Iris pigment epithelial cell (primary cell): ENCODE results near the gene NTRK3.

Source experiments
- DNase-seq: peaks from one replicate; pipeline ENCODE4 v3.0.0-alpha.2; 2011; ENCODE audit warnings: low read depth

NTRK3 gene

DNA sequence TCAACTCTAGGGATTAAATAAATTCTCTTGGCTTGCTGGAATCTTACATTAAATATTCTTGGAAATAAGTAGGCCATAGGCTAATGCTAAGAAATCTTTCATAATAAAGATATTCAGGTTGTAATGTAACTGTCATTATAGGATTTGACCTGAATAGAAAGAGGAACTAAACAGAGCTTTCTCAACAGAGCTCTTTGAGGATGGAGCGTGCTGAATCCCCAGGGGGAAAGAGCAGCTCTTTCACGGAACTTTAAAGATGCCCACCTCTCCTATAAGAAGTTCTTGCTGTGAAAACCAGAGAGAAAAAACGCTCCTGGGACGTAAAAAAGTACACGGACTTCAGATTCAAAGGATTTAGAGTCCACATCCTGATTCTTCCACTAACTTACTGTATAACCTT, 77.9 kb downstream of the NTRK3 start:
- no peak for DNase-seq

- no peak for DNase-seq
These were observed 79.1 kb downstream of the NTRK3 start for GRCh38 chr15:88177451-88177850.

DNA sequence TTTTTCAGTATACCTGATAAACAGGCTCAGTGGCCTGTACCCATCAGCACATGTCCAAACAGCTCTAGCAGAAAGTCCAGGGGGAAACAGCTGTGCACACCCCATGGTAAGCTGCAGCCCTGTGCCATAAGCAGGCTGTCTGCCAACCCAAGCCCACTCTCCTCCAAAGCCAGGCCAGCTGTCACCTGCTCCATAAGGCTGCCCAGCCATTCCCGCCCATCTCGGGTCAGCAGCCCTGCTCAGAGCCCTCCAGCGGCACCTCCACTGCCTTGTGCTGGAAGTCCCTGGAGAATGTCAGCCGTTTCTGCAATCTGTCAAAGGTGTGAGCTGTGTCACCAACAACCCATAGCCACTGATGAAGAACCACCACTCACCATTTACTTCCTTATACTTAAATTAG, 82.0 kb downstream of the NTRK3 start:
- DNase-seq: no peak

GRCh38 chr15:88166082-88166993, 90.2 kb downstream of the NTRK3 start:
- peak; percentile 1 for DNase-seq

DNA sequence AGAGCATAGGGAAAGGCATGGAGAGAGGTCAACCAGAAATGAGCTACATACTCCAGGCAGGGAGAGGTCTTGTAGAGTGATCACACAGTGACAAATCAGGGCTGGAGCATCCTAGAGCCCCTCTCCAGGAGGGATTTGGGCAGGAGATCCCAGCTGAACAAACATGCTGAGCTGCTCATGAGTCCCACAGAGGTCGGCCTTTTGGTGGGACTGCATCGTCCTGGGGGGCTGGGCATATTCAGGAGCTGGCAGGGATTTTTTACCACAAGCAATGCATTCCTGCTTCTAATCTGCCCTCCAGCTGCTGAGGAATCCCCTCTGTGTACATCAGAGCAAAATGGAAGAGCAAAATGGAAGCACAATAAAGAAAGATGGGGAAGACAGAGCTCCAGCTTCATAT, 94.9 kb downstream of the NTRK3 start:
- no peak for DNase-seq

DNA sequence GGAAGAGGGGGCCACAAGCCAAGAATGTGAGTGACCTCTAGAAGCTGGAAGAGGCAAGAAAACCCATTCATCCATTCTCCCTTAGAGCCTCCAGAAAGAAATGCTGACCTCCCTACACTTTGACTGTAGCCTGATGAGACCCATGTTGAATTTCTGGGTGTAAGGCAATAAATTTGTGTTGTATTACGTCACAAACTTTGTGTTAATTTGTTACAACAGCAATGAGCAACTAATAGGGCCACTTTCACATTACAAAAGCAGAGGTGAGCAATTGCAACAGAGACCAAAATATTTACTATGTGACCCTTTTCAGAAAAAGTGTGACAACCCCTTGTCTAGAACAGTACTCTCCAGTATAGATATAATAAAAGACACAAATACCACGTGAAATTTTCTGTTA, 101.2 kb downstream of the NTRK3 start:
- DNase-seq: no peak

GRCh38 chr15:88152672-88153071, 103.9 kb downstream of the NTRK3 start:
- no peak for DNase-seq

GRCh38 chr15:88147760-88148159, 108.8 kb downstream of the NTRK3 start:
- no peak for DNase-seq

DNA sequence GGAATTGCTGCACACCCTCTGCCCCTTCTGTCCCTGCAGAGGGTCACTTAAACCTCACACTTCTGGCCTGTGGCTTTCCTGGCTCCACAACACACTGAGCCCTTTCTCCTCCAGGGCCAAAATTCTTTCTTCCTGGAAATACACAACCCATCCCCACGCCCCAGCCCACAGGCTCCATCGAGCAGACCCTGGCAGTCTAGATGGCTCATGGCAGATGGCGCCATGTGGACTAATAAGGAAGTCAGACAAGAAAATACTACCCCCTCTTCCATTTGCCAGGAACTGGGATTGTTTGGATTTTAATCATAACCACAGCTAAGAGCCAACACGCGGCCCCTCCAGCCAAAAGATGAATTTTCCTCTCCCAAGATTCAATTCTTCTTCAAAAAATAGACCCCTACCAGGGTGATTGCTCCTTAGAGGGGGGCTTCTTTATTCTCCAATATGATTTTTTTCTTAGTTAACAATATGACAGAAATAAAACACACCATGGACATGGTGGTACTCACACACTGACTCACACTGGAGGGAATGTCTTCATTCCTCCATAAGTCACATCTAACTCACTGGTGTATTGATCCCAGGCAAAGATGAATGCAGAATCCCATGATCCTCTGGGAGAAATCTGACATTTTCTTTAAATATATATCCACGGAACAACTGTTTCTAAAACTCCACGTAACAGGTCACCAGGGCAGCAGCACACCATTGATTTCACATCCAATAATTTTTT, 111.5 kb downstream of the NTRK3 start:
- DNase-seq: no peak

GRCh38 chr15:88142121-88142520, 114.4 kb downstream of the NTRK3 start:
- DNase-seq: no peak

GRCh38 chr15:88141269-88141889, 115.2 kb downstream of the NTRK3 start:
- no peak for DNase-seq

DNA sequence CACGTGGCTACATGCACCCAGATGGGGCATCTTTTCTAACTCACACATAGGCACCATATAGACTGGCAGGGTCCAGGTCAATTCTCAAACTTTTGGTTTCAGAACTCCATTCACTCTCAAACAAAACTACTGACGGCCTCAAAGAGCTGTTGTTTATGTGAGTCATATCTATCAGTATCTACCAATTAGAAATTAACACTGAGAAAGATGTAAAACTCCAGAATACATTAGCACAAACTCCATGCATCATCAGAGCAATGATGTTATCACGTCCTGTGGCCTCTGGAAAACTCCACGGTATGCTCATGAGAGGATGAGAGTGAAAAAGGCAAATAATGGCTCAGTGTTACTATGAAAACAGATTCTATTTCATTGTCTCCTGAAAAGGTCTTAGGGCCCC, 116.1 kb downstream of the NTRK3 start:
- DNase-seq: no peak

DNA sequence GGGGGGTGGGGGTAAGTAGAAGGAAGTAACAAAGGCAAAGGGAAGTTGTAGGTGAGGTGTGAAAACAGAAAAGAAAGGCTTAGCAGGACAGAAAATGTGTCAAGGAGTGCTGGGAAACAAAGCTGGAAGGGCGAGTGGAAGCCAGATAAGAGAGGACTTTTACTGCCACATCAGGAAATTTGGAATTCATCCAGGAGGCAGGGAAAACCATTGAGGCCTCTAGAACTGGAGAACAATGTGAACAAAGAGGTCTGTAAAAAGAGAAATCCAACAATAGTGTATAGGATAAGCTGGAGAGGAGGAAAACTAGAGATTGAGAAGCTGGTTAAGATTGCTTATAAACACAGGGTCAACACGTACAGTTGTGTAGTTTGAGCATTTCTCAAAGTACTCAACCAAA, 116.6 kb downstream of the NTRK3 start:
- DNase-seq: no peak

DNA sequence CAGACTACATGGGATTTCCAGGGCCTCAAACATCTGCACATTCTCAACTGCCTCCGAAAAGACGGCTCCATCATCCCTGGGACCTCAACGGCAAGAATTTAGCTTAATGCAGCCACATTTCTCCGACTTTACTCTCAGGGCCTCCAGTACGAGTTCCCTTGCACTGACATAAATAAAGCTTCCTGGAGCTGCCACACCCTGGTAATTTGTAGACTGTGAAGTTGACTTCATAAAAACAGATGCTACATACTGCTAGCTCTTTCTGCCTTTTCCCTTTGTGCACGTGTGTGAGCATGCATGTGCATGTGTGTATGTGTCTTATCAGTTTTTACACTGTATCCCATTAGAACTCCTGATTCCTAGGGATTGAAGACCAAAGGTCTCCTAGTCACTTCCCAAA, 122.7 kb downstream of the NTRK3 start:
- no peak for DNase-seq

GRCh38 chr15:88132499-88132898, 124.0 kb downstream of the NTRK3 start:
- DNase-seq: no peak

- DNase-seq: no peak
These were observed 124.6 kb downstream of the NTRK3 start for GRCh38 chr15:88131937-88132336.

DNA sequence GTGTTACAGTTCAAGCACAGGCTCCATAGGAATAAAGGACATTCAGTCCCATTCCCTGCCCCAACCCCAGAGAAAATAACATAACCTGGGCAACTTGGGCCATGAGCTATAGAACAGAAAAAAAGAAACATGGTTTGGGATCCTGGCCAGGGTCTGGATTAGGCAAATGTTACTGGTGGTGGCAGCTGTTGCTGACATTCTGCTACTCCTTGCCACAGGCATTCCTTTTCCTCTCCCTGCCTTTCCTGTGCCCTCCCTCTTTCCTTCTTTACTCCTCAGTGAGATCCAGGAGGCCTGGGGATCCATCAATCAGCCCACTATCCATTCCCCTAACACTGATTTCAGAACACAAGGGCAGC, 129.1 kb downstream of the NTRK3 start:
- DNase-seq: no peak

DNA sequence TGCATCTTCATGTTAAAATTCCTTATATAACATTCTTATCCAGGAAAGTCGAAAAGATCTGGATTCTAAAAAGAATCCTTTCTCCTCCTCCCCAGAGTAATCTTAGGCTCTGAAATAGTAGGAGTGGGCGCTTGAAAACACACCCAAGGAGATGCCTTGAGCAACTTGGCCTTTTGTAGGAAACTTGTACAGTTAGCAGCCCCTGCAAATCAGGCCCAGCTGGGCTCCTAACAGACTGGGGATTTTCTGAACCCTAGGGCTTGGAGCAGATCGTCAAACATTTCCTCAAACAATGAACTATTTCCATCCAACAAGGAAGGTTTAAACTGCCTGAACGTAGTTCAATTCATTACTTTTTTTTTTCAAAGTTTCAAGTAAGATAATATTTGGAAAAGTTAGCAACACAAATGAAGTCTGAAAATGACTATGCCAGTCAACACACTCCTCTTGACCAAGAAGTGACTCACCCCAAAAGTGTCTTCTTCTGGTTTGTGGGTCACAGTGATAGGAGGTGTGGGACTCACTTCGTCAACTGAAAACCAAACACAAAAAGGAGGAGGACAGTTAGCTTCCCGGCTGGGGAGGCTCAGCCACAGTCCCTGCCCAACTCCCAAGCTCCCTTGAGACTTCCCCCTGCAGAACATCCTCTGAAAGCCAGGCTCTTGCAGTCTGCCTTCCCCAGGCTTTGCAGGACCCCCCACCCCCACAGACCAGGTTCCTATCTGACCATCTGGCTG, 129.7 kb downstream of the NTRK3 start:
- no peak for DNase-seq

- DNase-seq: no peak
These were observed 131.0 kb downstream of the NTRK3 start for GRCh38 chr15:88125576-88125975.

GRCh38 chr15:88124199-88124598, 132.3 kb downstream of the NTRK3 start:
- no peak for DNase-seq

DNA sequence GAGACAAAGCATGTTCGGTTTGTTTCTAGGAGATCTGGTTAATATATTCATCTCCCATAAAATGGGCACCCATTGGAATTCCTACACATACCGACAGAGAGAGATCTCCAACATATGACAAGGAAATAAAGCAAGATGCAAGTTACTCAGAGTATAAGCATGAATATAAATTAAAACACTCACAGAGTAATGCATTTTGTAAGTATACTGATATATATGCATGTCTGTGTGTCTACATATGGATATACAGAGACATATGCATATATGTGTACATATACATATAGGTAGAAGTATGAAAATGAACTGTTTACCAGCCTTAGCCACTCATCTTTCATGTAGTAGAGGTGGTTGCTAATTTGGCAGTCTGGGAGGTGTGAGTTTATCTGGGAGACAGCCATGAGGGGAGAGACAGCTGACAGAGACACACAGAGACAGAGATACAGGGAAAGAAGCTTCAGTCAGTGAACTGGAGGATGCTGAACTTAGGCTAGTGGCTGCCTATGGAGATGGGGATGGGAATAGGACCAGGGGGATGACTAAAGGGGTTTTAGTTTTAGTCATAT, 134.5 kb downstream of the NTRK3 start:
- no peak for DNase-seq

GRCh38 chr15:88120026-88120425, 136.5 kb downstream of the NTRK3 start:
- no peak for DNase-seq
